Parathyroid adenoma (tissue), 2 donors: ENCODE measurements around the gene TNFSF12.

Experiments
- H2AFZ ChIP-seq: fragments of 300-600 bp; sonication (generic); one replicate; pipeline ENCODE4 v1.7.0; 2017; ENCODE audit warnings: antibody characterized with exemption, mild to moderate bottlenecking
- H3K27ac ChIP-seq: fragments of 300-600 bp; sonication (generic); one replicate; pipeline ENCODE4 v1.7.0; 2017
- H3K27me3 ChIP-seq: fragments of 300-600 bp; sonication (generic); one replicate; pipeline ENCODE4 v1.7.0; 2017; ENCODE audit warnings: low read length; ENCODE audit not compliant: control insufficient read depth, insufficient read depth
- H3K36me3 ChIP-seq: fragments of 300-600 bp; sonication (generic); one replicate; pipeline ENCODE4 v1.7.0; 2017; ENCODE audit warnings: low read length; ENCODE audit not compliant: control insufficient read depth, insufficient read depth
- H3K4me1 ChIP-seq: fragments of 300-600 bp; sonication (generic); one replicate; pipeline ENCODE4 v1.7.0; 2017; ENCODE audit warnings: control low read depth
- H3K4me2 ChIP-seq: fragments of 300-600 bp; sonication (generic); one replicate; pipeline ENCODE4 v1.7.0; 2017; ENCODE audit warnings: low read length
- H3K4me3 ChIP-seq: fragments of 300-600 bp; sonication (generic); one replicate; pipeline ENCODE4 v1.7.0; 2017; ENCODE audit warnings: low read depth, low read length
- H3K79me2 ChIP-seq: fragments of 300-600 bp; sonication (generic); one replicate; pipeline ENCODE4 v1.7.0; 2017; ENCODE audit warnings: control low read depth
- H3K9ac ChIP-seq: fragments of 300-600 bp; sonication (generic); one replicate; pipeline ENCODE4 v1.7.0; 2017; ENCODE audit warnings: mild to moderate bottlenecking
- H3K9me3 ChIP-seq: fragments of 300-600 bp; sonication (generic); one replicate; pipeline ENCODE4 v1.7.0; 2017; ENCODE audit warnings: low read length; ENCODE audit not compliant: control insufficient read depth
- TF ChIP-seq, protein P1 (sequence below): fragments of 300-600 bp; sonication (generic); IDR thresholded peaks from one replicate; pipeline ENCODE4 v1.7.0; 2017; ENCODE audit warnings: antibody characterized with exemption, mild to moderate bottlenecking
- donor health status: primary hyperparathyroidism.

Gene TNFSF12

DNA sequence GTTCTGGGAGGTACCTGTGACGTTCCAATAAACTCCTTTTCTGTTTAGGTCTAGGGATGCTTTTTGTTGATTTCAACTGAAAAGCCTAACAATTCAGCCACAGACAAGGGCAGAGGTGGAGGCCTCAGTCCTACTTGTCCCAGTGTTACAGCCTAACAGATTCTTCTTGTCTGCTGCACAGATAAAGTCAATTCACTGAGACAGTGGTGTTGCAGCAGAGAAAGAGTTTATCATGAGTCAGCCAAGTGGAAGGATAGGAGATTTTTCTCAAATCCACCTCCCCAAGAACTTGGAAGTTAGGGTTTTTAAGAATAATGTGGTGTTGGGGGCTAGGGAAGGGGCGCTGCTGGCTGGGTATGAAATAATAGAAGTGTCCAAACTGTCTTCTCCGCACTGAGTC, 10.8 kb upstream of the TNFSF12 start:
- no peaks in the 10 kb centered on the region for H3K27me3 ChIP-seq
- no peak overlapping the region for H3K4me2 ChIP-seq
- no peak overlapping the region for H3K27ac ChIP-seq
- no peaks in the 10 kb centered on the region for H3K4me1 ChIP-seq
- H3K36me3 ChIP-seq: no peaks in the 10 kb centered on the region
- no peaks in the 10 kb centered on the region for H3K79me2 ChIP-seq
- no peak overlapping the region for H3K9ac ChIP-seq
- TF ChIP-seq, protein P1, sequence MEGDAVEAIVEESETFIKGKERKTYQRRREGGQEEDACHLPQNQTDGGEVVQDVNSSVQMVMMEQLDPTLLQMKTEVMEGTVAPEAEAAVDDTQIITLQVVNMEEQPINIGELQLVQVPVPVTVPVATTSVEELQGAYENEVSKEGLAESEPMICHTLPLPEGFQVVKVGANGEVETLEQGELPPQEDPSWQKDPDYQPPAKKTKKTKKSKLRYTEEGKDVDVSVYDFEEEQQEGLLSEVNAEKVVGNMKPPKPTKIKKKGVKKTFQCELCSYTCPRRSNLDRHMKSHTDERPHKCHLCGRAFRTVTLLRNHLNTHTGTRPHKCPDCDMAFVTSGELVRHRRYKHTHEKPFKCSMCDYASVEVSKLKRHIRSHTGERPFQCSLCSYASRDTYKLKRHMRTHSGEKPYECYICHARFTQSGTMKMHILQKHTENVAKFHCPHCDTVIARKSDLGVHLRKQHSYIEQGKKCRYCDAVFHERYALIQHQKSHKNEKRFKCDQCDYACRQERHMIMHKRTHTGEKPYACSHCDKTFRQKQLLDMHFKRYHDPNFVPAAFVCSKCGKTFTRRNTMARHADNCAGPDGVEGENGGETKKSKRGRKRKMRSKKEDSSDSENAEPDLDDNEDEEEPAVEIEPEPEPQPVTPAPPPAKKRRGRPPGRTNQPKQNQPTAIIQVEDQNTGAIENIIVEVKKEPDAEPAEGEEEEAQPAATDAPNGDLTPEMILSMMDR: no peak
- no peak overlapping the region for H3K4me3 ChIP-seq
- no peak overlapping the region for H2AFZ ChIP-seq
- no peaks in the 10 kb centered on the region for H3K9me3 ChIP-seq

DNA sequence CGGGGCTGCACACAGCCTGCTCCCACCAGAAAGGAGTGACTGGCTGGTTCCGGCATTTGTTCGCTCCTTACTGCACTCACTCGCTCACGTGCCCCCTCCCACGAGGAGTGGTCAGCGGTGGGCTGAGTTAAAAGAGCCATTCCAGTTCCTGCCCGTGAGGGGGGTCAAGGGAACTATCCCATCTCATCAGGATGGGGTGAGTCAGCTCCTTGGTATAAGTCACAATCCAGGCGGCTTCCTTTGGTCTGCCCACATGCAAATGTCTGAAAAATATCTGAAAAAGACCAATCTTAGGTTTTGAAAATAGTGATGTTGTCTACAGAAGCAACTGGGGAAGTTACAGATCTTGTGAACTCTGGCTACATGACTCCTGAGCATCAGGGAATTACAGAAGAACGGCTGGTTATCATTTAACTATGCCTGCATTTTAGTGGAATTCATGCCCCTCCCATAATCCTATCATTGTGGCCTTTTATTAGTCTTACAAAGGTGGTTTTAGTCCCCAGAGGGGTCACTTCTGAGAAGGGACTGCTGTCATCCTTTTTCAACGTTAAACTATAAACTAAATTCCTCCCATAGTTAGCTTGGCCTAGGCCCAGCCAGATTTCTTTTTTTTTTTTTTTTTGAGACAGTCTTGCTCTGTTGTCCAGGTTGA, 9.8 kb upstream of the TNFSF12 start:
- H3K9me3 ChIP-seq: no peaks in the 10 kb centered on the region
- no peaks in the 10 kb centered on the region for H3K4me1 ChIP-seq
- H2AFZ ChIP-seq: no peak overlapping the region
- no peak overlapping the region for H3K27ac ChIP-seq
- TF ChIP-seq, protein P1: no peak
- no peaks in the 10 kb centered on the region for H3K79me2 ChIP-seq
- no peaks in the 10 kb centered on the region for H3K27me3 ChIP-seq
- no peak overlapping the region for H3K4me2 ChIP-seq
- no peak overlapping the region for H3K4me3 ChIP-seq
- no peak overlapping the region for H3K9ac ChIP-seq
- H3K36me3 ChIP-seq: no peaks in the 10 kb centered on the region

DNA sequence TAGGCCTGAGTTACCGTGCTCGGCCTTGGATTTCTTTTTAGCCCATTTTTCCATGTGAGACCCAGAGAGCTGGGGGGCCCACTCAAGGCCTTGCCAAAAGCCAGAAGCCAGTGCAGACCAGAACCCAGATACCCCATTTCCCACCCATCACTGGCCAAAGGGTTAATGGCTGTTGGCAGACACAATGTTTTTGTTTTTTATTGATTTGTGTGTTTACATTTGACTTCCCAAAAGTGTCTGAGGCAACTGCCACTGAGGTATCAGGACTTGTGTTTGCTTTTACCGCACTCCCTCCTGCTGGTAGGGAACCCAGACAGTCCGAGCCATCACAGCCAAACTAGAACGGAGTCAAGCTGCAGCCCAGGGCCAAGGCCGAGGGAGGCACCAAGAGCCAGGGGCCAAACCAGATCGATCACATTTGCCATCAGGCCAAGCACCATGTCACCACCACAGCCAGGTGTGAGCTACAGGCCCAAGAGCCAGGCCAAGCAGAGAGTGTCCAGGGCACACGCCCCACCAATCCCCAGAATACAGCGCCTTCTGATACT, 7.7 kb upstream of the TNFSF12 start:
- Histone ChIP-seq H3K4me3 (no peak overlapping the region), H3K4me1 (no peaks in the 10 kb centered on the region), H3K27me3 (no peaks in the 10 kb centered on the region), H3K79me2 (no peaks in the 10 kb centered on the region), H3K9ac (no peak overlapping the region), H3K36me3 (no peaks in the 10 kb centered on the region), H3K9me3 (no peaks in the 10 kb centered on the region), H3K4me2 (no peak overlapping the region), H3K27ac (no peak overlapping the region), H2AFZ (no peak overlapping the region)
- TF ChIP-seq, protein P1: no peak

DNA sequence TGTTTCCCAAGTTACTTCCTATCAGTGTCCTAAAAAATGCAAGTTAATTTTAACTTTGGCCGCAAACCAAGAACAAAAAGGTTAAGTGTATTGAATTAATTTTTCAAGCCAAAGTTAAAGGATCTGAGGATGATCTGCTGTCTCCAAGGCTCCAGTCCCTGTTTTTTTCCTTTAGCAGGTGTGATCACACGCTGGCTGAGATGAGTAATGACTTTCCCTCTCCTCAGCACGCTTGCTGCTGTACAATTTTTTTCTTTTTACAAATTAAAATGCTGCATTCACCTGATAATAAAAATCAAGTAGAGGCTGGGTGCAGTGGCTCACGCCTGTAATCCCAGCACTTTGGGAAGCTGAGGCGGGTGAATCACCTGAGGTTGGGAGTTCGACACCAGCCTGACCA, 3.9 kb upstream of the TNFSF12 start:
- no peak overlapping the region for H3K4me3 ChIP-seq
- H2AFZ ChIP-seq: no peak overlapping the region
- no peak overlapping the region for H3K4me2 ChIP-seq
- H3K27ac ChIP-seq: no peak overlapping the region
- TF ChIP-seq, protein P1: no peak
- no peaks in the 10 kb centered on the region for H3K36me3 ChIP-seq
- H3K4me1 ChIP-seq: no peaks in the 10 kb centered on the region
- no peaks in the 10 kb centered on the region for H3K9me3 ChIP-seq
- no peaks in the 10 kb centered on the region for H3K27me3 ChIP-seq
- no peaks in the 10 kb centered on the region for H3K79me2 ChIP-seq
- H3K9ac ChIP-seq: no peak overlapping the region
